ENCODE data around the gene RGL4.

DNA sequence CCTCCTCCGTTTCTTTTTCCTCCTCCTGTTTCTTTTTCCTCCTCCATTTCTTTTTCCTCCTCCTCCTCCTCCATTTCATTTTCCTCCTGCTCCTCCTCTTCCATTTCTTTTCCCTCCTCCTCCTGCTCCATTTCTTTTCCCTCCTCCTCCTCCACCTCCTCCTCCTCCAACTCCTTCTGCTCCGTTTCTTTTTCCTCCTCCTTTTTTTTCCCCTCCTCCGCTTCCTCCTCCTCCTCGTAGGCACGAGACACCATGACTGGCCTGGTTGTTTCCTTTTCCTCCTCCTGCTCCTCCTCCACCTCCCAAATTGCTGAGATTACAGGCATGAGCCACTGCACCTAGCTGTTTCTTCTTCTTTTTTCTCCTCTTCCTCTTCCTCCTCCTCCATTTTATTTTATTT lies 33.1 kb upstream of the RGL4 start:
- no peak for TF ChIP-seq CTCF (conservative IDR thresholded peaks at IDR 0.05; ENCODE audit: low read length)
- TF ChIP-seq EZH2phosphoT487 (IDR thresholded peaks at IDR 0.05; ENCODE audit: borderline replicate concordance, low read depth, low read length): no peak
